Measurements from ENCODE around the gene S100A4.

Gene S100A4

GRCh38 chr1:153509729-153510354, 35.8 kb downstream of the S100A4 start:
- Histone ChIP-seq H3K27me3 (no peaks in the 10 kb centered on the region), H3K27ac (no peak overlapping the region), H3K4me3 (ENCODE audit: low read depth in 1 of 2, low read length in 1 of 2) (no peak overlapping the region), H3K36me3 (no peaks in the 10 kb centered on the region), H3K9me3 (no peaks in the 10 kb centered on the region), H3K4me1 (ENCODE audit: control insufficient read depth in 1 of 2, insufficient read depth in 1 of 2, low read depth in 1 of 2, low read length in 1 of 2) (peaks cover 42 to 46% of the 10 kb centered on the region in 2 experiments)
- peak; percentile 62 for TF ChIP-seq CTCF (IDR thresholded peaks at IDR 0.05)

DNA sequence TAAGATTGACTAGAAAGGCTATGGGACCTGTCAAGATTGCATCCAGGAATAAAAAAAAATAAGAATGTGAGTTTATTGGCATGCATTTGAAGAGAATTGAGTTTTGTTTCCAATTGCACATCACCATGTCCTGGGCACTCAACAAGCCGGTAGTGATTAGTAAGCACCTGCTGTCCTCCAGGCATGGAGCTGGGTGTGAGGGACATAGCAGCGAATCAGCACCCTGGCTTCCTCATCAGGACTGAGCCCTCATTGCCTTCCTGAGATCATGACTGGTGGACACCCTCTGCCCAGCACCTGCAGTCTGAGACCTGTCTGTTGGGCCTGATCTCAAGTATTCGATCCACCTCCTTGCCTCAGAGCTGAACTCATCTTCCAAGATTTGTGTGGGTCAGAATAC, 36.6 kb downstream of the S100A4 start:
- Histone ChIP-seq H3K27ac (no peak overlapping the region), H3K36me3 (no peaks in the 10 kb centered on the region), H3K4me3 (ENCODE audit: low read depth in 1 of 2, low read length in 1 of 2) (no peak overlapping the region), H3K27me3 (no peaks in the 10 kb centered on the region), H3K4me1 (ENCODE audit: control insufficient read depth in 1 of 2, insufficient read depth in 1 of 2, low read depth in 1 of 2, low read length in 1 of 2) (peaks cover 34 to 38% of the 10 kb centered on the region in 2 experiments), H3K9me3 (no peaks in the 10 kb centered on the region)
- no peak for TF ChIP-seq CTCF (IDR thresholded peaks at IDR 0.05)

DNA sequence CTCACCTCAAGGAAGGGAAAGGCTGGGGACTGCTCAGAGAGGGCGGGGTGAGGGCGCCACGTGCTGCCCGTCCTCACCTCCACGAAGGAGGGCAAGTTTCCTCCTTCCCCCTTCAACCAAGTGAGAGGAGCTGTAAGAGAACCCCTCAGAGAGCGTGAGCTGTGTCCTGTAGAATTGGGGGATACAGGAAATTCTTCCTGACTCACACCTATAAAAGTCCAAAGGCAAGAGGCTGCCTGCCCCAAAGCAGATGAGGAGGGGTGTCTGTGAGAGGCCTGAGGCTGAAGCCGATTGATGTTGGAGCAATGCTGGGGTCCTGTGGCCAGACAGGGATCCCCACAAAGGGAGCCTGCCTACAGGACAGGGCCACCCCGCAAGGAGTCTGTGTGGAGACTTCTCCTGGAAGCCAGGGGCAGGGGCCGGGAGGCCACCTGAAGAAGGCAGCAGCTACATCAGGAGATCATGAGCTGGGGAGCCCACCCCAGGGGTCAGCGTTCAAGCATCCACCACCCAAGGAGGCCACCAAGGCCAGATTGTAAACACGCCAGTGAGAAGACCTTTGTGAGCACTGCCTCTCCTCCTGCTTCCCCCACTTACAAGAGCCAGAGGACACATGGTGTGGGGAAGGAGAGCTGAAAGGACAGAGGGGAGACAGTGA, 37.6 kb downstream of the S100A4 start:
- Histone ChIP-seq H3K9me3 (no peaks in the 10 kb centered on the region), H3K4me1 (ENCODE audit: control insufficient read depth in 1 of 2, insufficient read depth in 1 of 2, low read depth in 1 of 2, low read length in 1 of 2) (peaks cover 24 to 28% of the 10 kb centered on the region in 2 experiments), H3K36me3 (no peaks in the 10 kb centered on the region), H3K27ac (no peak overlapping the region), H3K27me3 (no peaks in the 10 kb centered on the region), H3K4me3 (ENCODE audit: low read depth in 1 of 2, low read length in 1 of 2) (no peak overlapping the region)
- no peak for TF ChIP-seq CTCF (IDR thresholded peaks at IDR 0.05)

DNA sequence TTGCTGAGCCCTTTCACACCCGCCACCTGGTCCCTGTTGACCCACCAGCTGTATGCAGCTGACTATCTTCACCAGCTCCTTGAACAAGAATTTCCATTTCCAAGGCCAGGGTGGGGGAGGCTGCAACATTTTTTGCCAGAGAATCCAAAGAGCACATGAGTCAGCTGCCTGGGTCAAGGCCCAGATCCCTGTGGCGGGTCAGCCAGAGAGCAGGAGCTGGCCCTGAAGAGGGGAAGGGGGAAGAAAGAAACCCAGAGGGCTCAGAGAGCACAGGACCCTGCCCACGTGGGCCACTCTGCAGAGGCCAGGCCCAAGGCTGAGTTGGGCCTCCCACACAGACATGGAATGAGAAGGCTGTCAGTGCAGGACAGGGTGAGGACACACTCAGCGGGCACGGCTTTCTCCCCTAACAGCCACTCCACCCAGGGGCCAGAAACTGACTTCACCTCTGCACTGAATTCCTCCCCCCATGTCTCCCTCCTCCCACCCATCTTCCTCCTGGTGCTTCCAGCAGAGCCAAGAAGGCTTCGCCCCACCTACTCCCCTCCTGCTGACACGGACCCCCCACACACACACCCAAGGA, 38.7 kb downstream of the S100A4 start:
- H3K27ac ChIP-seq = no peak overlapping the region
- TF ChIP-seq CTCF (IDR thresholded peaks at IDR 0.05) = no peak
- no peaks in the 10 kb centered on the region for H3K36me3 ChIP-seq
- no peaks in the 10 kb centered on the region for H3K9me3 ChIP-seq
- H3K4me3 ChIP-seq (ENCODE audit: low read depth in 1 of 2, low read length in 1 of 2) = no peak overlapping the region
- H3K4me1 ChIP-seq (ENCODE audit: control insufficient read depth in 1 of 2, insufficient read depth in 1 of 2, low read depth in 1 of 2, low read length in 1 of 2) = peaks cover 14 to 16% of the 10 kb centered on the region in 2 experiments
- no peaks in the 10 kb centered on the region for H3K27me3 ChIP-seq

- Histone ChIP-seq H3K9me3 (no peaks in the 10 kb centered on the region), H3K4me1 (ENCODE audit: control insufficient read depth in 1 of 2, insufficient read depth in 1 of 2, low read depth in 1 of 2, low read length in 1 of 2) (peaks cover 8 to 11% of the 10 kb centered on the region in 2 experiments), H3K4me3 (ENCODE audit: low read depth in 1 of 2, low read length in 1 of 2) (no peak overlapping the region), H3K27me3 (no peaks in the 10 kb centered on the region), H3K36me3 (no peaks in the 10 kb centered on the region), H3K27ac (no peak overlapping the region)
- TF ChIP-seq CTCF (IDR thresholded peaks at IDR 0.05) = no peak
Measured at GRCh38 chr1:153506386-153506785, 39.2 kb downstream of the S100A4 start.

Measured in neutrophil (primary cell).